WTC11 (cell line): ENCODE results near the gene LHX3. TPM values are rescaled to one million over a fixed set of nuclear protein-coding genes. Genes with fewer than 3 reads are reported as not detected.
"Not testable (repeated sequence)": the region's sequence is repeated elsewhere in the genome, so short reads cannot be mapped to it uniquely, and the experiment has no call there.

Experiments used
- ATAC-seq: fragments of 200-7000 bp; cut with Tn5 transposase; 2 replicates; pipeline ENCODE4 v1.10.0; 2021; ENCODE audit warnings: mild to moderate bottlenecking, moderate library complexity
- CTCF ChIA-PET: fragments of 300-600 bp; sonication (Branson Sonifier 250); formaldehyde crosslinking; loops from one replicate; lab custom pipeline; 2021; ENCODE audit warnings: antibody characterized with exemption; lab: Charles Lee
- POLR2A ChIA-PET: fragments of 350-600 bp; sonication (Branson Sonifier 250); formaldehyde crosslinking; loops from one replicate; lab custom pipeline; 2021; ENCODE audit warnings: antibody characterized with exemption; lab: Charles Lee
- DNase-seq: peaks from one replicate; pipeline ENCODE4 v3.0.0; 2021; ENCODE audit warnings: low spot score
- H3K27ac Mint-ChIP-seq: 2 replicates; pipeline ENCODE4 v1.8.0; 2021; ENCODE audit warnings: mixed read lengths
- H3K27me3 Mint-ChIP-seq: 2 replicates; pipeline ENCODE4 v1.8.0; 2021; ENCODE audit warnings: low read depth, mild to moderate bottlenecking, moderate library complexity, mixed read lengths
- H3K36me3 Mint-ChIP-seq: 2 replicates; pipeline ENCODE4 v1.8.0; 2021; ENCODE audit warnings: mixed read lengths
- H3K4me1 Mint-ChIP-seq: 2 replicates; pipeline ENCODE4 v1.8.0; 2022; ENCODE audit warnings: mixed read lengths
- H3K4me3 Mint-ChIP-seq: 2 replicates; pipeline ENCODE4 v1.8.0; 2021; ENCODE audit warnings: mild to moderate bottlenecking, moderate library complexity, mixed read lengths
- H3K9me3 Mint-ChIP-seq: 2 replicates; pipeline ENCODE4 v1.8.0; 2021; ENCODE audit warnings: mixed read lengths
- AFF4 ChIP-seq: sonication (generic); formaldehyde crosslinking; IDR thresholded peaks from 2 replicates; pipeline ENCODE4 v1.8.1; 2023; ENCODE audit warnings: mild to moderate bottlenecking, missing genetic modification reagents, borderline replicate concordance
- ARID4B ChIP-seq: sonication (generic); formaldehyde crosslinking; IDR thresholded peaks from 2 replicates; pipeline ENCODE4 v1.8.0; 2023; ENCODE audit warnings: missing genetic modification reagents, mild to moderate bottlenecking, borderline replicate concordance
- ATF1 ChIP-seq: sonication (generic); formaldehyde crosslinking; IDR thresholded peaks from 2 replicates; pipeline ENCODE4 v1.8.1; 2023; ENCODE audit warnings: mild to moderate bottlenecking, moderate library complexity, missing genetic modification reagents
- CREB1 ChIP-seq: sonication (generic); formaldehyde crosslinking; IDR thresholded peaks from 2 replicates; pipeline ENCODE4 v1.8.0; 2023; ENCODE audit warnings: mild to moderate bottlenecking, missing genetic modification reagents
- CREM ChIP-seq: sonication (generic); formaldehyde crosslinking; IDR thresholded peaks from 2 replicates; pipeline ENCODE4 v1.8.1; 2022; ENCODE audit warnings: mild to moderate bottlenecking, missing genetic modification reagents, moderate library complexity
- E2F4 ChIP-seq: sonication (generic); formaldehyde crosslinking; IDR thresholded peaks from 2 replicates; pipeline ENCODE4 v1.8.1; 2022; ENCODE audit warnings: low read depth, mild to moderate bottlenecking, moderate library complexity, missing genetic modification reagents, borderline replicate concordance
- ERG ChIP-seq: fragments of 250-450 bp; sonication (Bioruptor Pico); IDR thresholded peaks from 2 replicates; pipeline ENCODE4 v1.8.0; 2021; ENCODE audit warnings: mild to moderate bottlenecking
- IRF2 ChIP-seq: sonication (generic); formaldehyde crosslinking; IDR thresholded peaks from 2 replicates; pipeline ENCODE4 v1.8.0; 2022; ENCODE audit warnings: low read depth, missing genetic modification reagents, borderline replicate concordance
- KAT7 ChIP-seq: sonication (generic); formaldehyde crosslinking; IDR thresholded peaks from 2 replicates; pipeline ENCODE4 v1.8.1; 2023; ENCODE audit warnings: missing genetic modification reagents, mild to moderate bottlenecking, borderline replicate concordance
- OVOL2 ChIP-seq: fragments of 250-450 bp; sonication (Bioruptor Pico); IDR thresholded peaks from 2 replicates; pipeline ENCODE4 v1.9.0; 2021; ENCODE audit warnings: mild to moderate bottlenecking, borderline replicate concordance
- TCF7 ChIP-seq: sonication (generic); formaldehyde crosslinking; IDR thresholded peaks from 2 replicates; pipeline ENCODE4 v1.8.0; 2022; ENCODE audit warnings: mild to moderate bottlenecking, low read depth, missing genetic modification reagents, moderate library complexity
- USF2 ChIP-seq: sonication (generic); formaldehyde crosslinking; IDR thresholded peaks from 2 replicates; pipeline ENCODE4 v1.8.1; 2023; ENCODE audit warnings: mild to moderate bottlenecking, missing genetic modification reagents, moderate library complexity
- ZNF121 ChIP-seq: sonication (generic); formaldehyde crosslinking; IDR thresholded peaks from 2 replicates; pipeline ENCODE4 v1.8.0; 2023; ENCODE audit warnings: missing genetic modification reagents
- total RNA-seq: library from RNA; stranded (reverse); gene quantifications from 3 replicates; pipeline ENCODE4 v1.2.3, GENCODE V29; 2021

Gene LHX3
- total RNA-seq, 1 experiment from 2014 or later: not detected

GRCh38 chr9:136237486-136238341, 32.8 kb upstream of the LHX3 start (continued):
- TF ChIP-seq ARID4B (CRISPR knock-in tag): no peak
- no peak for TF ChIP-seq E2F4 (CRISPR knock-in tag)
- TF ChIP-seq AFF4 (CRISPR knock-in tag): no peak
- TF ChIP-seq KAT7 (CRISPR knock-in tag): no peak
- no peak for TF ChIP-seq ERG (CRISPR knock-in tag)
- no peak for TF ChIP-seq TCF7 (CRISPR knock-in tag)
- TF ChIP-seq IRF2 (CRISPR knock-in tag): no peak
- no peak for TF ChIP-seq ZNF121 (CRISPR knock-in tag)
- TF ChIP-seq CREB1 (CRISPR knock-in tag): no peak
- TF ChIP-seq OVOL2: no peak
- no peak for TF ChIP-seq USF2 (CRISPR knock-in tag)
- TF ChIP-seq ATF1 (CRISPR knock-in tag): no peak
- no peak for TF ChIP-seq CREM

- H3K27me3 Mint-ChIP-seq, DNase-seq, H3K4me3 Mint-ChIP-seq, H3K4me1 Mint-ChIP-seq, ATAC-seq, POLR2A ChIA-PET, H3K36me3 Mint-ChIP-seq, H3K9me3 Mint-ChIP-seq, H3K27ac Mint-ChIP-seq: not testable (repeated sequence)
- CTCF ChIA-PET: interaction anchor here (0.6 kb wide), 1 partner anchor 31 kb away, joined by 3 read pairs; no protein-coding TSS in a partner anchor
Observed at GRCh38 chr9:136236471-136237410, 31.8 kb upstream of the LHX3 start.
